Stimulated activated CD8-positive, alpha-beta memory T cell treated with anti-CD3 and anti-CD28 coated beads, Interleukin-7, amount 100 ng/mL, for 1 hour (primary cell): ENCODE data around the gene NT5C1B.
A peak's percentile ranks its signal among the peaks of the same experiment; 100 is the strongest.

Source experiments
- DNase-seq, 2 donors: peaks; one replicate each; pipeline ENCODE4 v3.0.0-alpha.2; 2020; ENCODE audit warnings: low read depth in 2 of 2

Gene NT5C1B

DNA sequence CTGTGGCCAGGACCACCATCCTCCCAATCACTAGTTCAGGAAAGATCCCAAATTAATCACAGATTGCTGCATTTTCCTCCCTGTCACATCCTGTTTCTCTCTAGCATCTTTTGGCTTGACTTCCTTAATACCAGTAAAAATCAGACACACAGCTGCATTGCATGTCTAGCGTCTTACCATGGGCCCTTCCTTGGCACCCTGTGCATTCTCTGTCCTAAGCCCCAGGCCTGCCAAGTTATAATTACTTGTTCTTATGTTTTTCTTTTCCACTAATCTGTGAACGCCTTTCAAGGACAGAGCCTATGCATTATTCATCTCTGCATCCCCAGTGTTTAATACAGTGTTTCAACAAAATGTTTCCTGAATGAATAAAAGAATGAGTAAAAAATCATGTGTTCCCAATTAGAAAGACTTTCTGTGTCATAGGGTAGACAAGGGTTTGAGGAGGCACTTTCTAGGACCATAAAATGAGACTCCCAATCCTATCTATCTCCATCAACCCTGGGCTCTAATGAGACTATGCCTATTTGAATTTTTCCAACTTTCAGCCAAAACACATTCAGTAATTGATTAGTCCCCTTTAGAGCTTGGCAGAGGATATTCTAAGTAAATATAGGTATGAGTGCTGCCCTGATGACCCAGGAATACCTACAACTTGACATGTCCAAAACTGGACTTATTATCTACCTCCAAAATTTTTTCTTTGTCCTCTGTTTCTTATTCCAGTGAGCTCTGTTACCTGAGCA is 10.3 kb upstream of the NT5C1B start:
- no peak for DNase-seq

DNA sequence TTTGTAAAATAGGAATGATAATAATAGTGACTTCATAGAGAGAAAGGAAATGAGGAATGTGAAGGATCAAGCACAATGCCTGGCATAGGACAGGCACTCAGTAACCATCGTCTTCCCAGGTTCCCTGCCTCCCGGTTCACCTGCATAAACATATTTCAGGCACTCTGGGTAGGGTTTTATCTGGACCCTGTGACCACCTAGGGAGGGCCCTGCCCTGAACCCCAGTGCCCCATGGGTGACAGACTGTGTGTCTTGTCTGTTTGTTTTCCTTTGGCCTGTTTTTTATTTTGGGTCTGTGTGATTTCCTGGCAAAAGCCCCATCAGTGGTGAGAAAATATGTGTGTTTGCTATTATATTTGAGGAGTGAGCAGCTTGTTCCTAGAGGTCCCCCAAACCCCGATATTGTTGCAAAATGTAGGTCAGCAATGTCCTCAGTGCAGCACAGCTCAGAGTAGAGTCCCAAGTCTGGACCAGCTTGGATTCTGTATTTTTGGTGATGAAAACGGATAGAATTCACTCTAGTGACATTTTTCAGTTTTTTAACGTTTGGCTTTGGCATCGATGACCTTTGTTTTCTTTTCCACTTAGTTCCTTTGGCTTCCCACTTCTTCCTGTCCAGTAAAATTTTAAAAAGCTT is 9.6 kb upstream of the NT5C1B start:
- no peak for DNase-seq

DNA sequence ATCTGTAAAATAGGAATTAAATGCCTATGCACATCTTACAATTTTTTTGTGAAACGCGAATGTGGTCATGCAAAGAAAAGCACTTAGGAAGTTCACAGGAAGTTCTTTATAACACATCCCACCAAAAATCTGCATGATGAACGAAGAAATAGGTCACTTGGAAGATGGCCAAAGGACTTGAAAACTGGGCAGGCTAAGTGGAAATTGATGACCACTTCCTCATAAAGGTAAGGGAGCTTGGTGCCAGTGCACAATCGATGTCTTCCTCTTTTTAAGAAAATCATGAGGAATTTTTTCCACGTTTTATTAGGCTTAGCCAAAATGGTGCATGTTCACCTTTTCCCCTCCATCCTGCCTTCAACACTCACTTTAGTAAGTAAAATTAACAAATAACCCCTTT is 8.2 kb upstream of the NT5C1B start:
- DNase-seq: no peak

DNA sequence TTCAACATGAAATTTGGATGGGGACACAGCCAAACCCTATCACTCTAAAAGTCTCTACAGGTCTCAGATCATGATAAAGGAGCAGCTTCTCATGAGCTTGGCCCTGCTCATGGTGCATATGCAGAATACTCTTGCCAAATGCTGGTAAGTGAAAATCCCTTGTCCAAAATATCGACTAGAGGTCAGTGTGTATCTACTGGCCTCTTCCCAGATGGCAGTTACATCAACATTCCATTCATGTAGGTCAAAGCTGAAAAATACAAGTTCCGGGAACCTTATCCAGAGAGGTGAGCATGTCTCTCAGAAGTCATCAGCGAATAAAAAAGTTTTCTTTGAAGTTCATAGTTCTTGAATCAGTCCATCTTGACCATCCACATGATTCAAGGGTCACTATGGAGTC is 7.6 kb upstream of the NT5C1B start:
- DNase-seq: no peak

DNA sequence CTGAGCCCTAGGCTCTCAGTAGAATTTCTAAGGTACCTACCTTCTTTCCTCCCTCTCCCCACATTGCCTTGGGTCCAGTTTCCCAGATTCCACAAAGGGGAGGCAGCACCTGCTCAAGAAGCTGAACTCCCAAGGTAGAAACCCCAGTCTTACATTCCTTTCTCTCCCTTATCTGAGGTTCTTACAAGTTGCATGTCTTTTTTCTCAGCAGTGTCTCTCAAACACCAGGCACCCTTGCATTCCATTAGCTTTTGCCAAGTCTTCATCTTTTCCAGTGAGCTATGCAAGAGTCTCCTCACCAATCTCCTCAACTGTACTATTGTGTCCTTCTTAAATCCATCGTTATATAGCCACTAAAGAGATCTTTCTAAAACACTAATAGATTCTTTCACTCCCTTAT is 4.1 kb upstream of the NT5C1B start:
- DNase-seq: no peak

DNA sequence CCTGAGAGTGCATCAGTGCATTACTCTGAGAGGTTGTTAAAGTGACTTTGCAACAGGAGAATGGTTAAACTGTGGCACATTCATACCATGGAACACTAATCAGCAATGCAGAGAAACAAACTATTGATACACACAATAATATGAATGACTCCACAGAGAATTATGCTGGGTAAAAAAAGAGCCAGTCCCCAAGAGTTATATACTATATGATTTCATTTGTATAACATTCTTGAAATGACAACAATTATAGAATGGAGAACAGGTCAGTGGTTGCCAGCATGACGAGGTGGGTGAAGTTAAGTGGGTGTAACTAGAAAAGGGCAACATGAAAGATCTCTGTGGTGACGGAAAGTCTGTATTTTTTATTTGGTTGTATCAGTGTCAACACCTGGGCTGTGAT is 3.0 kb upstream of the NT5C1B start:
- DNase-seq: no peak

DNA sequence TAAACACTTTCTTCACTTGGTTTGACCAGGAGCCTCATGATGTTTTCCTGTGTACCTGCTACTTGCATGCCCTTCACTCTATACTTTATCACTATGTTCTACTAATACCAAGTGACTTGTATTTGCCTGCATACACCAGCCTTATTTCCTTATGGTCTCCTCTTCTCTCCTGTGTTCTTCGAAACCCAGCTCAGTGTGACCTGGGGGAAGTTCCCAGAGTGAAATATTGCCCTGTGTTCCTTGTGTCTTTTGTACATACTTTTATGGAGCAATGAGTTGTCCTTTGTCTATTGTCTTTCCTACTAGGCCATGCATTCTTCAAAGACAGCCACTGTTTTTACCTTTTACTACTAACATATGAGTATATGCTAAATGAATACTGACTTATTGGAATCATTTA is 567 bp downstream of the NT5C1B start:
- no peak for DNase-seq

DNA sequence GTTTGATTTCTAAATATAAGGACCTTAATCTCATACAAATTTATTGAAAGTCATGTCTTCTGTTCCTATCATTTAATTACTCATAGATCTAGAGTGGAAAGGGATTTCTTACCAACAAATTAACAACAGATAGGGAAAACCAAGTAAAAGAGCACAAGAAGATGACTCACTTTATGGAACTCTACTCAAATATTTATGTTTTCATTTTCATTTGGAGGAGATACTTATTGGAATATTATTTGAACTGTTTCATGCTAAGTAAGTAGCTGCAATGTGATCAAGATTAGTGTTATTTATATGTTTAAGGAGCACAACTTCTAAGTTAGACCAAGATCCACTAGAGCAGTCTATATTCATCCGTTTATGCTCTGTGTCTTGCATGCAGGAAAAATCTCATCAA is 1.3 kb downstream of the NT5C1B start:
- no peak for DNase-seq

DNA sequence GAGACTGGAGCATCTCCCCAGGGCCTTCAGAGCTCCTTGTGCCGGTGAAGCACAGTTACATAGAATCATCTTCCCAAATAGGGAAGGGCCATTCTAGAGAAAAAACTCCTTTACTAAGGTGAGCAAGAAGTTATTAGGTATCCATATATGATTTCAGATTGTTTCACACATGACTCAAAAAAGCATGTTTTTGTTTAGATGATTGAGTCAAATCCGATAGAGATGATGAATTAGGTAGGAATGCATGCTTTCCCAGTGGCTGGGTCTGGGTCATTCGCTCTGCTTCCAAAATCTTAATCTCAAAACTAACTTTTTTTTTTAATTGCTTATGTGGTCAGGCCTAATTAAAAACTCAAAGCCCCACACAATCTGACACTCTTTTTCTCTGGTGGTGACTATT is 3.8 kb downstream of the NT5C1B start:
- DNase-seq: no peak

DNA sequence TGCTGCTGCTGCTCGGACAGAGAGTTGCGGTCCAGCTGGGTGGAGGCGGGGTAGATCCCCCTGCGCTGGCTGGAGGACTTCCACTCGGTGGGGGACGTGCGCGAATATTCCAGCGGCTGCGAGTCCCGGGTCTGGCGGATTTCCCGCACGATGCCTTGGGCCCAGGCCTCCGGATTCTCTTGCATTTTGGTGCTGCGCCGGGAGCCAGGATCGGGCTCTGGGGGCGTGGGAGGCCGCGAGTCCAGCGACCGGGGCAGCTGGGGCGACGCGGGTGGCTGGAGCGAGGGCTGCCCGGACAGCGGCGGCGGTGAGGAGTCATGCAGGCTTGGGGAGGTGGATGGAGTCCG is 4.8 kb downstream of the NT5C1B start:
- no peak for DNase-seq

DNA sequence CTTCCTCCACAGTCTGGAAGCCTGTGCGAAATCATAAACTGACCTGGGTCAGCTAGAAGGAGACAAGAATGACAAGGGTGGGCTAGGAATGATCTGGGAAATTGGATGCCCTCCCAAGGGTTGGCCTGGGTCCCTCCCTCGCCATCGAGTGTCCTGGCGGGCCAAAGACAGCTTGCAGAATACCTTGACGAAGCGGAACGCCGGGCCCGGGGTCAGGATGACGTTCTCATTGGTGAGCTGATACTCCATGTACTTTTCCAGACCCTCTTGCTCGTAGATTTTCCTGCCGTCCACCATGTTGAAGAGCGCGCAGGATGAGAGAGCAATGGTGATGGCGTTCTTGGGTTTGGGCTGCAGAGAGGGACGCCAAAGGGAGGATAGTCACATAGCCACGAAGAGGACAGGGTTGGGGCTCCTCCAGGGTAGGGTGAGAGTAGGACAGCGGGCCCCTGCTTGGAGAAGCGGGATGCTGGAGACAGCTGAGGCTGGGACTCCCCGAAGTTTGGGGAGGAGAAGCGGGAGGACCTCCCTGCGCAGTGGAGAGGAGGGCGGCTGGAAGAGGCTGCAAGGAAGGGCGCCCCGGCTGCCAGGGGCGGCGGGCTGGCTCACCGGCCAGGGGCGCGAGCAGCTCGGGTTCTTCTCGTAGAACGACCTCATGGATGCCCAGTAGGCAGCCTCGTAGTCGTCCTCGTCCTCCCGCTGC is 5.3 kb downstream of the NT5C1B start:
- no peak for DNase-seq

DNA sequence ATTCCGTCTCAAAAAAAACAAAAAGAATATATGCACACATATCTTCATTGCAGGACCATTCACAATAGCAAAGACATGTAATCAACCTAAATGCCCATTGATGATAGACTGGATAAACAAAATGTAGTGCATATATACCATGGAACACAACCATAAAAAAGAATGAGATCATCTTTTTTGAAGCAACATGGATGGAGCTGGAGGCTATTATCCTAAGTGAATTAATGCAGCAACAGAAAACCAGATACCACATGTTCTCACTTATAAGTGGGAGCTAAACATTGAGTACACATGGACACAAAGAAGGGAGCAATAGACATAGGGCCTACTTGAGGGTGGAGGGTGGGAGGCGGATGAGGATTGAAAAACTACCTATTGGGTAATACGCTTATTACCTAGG is 8.8 kb downstream of the NT5C1B start:
- no peak for DNase-seq

DNA sequence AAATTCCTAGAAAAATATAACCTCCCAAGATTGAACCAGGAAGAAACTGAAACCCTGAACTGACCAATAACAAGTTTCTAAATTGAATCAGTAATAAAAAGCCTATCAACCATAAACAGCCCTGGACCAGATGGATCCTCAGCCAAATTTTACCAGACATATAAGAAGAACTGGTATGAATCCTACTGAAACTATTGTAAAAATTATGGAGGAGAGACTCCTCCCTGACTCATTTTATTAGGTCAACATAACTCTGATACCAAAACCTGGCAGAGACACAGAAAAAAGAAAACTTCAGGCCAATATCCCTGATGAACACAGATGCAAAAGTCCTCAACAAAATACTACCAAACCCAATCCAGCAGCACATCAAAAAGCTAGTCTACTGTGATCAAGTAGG is 11.3 kb downstream of the NT5C1B start:
- no peak for DNase-seq

DNA sequence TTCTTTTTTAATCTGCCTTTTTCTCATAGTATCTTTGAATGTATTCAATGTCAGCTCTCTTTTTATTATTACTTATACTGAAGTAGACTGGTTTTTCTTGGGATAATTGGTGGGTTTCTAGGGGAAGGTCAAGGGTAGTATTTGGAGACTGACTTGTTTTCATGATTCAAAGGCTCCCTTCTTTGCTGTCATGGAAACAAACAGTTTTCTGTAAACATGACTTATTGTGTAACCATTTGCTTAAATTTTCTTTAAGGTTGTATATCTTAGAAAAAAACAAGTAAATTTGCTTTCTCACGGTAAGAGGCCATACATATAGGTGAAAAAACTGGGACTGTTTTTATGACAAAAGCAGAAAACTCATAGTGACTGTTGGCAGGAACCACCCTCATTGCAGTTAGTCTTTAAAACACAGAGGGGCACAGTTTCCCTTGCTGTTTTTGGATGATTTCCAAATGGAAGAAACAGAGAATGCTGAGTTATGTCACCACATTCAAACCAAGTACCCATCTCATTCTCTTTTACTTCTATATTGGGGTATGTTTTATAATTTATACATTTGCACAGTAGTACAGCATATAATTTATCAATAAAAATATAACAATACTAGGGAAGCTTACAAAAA is 23.1 kb downstream of the NT5C1B start:
- DNase-seq: no peak

DNA sequence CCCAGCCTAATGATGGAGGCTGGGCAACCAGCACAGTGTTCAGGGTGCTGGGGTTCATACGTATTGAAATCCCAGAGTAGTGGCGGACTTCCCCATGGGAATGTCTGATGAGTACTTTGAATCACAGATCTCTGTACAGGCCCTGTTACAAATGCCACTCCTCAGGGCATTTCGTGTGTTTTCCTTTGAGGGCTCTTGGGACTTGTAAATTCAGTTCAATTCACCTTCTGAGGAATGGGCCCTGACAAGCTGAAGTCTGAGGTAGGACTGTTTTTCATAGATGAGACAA is 28.6 kb downstream of the NT5C1B start:
- no peak for DNase-seq

DNA sequence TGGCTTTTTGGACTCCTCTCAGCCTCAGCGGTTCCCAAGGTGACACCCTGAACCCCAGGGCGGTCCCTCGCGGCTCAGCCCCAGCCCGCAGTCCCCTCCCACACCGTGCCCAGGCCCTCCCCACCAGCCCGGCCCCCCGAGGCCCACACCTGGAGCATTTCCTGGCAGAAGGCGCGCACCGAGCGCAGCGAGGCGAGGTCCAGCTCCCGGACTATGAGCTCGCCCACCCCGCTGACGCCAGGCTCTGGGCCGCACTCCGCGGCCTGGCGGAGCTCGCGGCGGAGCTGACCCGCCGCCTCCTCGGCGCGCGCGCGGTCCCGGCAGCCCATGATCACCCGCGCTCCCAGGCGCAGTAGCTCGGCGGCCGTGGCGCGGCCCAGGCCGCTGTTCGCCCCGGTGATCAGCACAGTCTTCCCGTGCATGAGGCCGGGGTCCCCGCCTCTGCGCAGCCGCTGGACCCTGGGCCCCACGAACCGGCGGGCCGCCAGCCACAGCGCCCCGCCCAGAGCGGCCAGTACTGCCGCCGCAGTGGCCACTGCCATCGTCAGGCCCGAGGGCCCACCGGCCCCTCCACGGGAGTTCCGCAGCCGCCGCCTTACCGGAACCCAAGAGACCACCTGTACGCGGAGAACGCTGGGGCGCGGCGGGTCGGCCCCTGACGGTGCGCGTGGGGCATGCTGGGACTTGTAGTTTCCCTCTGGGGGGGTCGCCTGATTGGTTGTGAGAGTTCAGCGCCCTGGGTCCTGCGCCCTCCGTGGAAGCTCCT is 29.2 kb downstream of the NT5C1B start, which contains the start of gene RDH14:
Gene RDH14 (minus strand): TSS at position 623 of the 766 bp plus-strand sequence. CDS start 81 bp downstream, at position 542.
- peak; percentile 83 to 84 for DNase-seq

DNA sequence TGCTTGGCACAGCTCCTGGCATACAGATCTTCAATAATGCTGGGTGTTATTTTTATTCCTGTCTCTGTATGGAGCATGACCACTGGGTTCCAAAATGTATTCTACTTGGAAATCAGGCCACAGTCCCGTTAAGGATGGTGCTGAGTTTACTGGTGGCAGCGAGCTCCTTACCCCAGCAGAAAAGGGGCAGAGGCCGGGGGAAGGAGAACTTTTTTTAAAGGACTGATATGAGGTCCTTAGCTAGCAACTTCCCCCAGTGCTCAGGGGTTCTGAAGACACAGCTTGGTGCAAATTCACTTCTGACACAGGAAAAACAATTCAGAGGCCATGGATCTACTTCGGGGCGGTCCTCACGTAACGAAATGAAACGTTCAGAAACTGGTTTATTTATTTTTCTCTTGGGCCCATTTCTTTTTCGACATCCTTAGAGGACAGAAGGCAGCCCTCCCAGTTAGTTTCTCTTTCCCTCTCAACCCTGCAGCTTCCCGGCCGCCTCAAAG is 29.8 kb downstream of the NT5C1B start:
- no peak for DNase-seq

DNA sequence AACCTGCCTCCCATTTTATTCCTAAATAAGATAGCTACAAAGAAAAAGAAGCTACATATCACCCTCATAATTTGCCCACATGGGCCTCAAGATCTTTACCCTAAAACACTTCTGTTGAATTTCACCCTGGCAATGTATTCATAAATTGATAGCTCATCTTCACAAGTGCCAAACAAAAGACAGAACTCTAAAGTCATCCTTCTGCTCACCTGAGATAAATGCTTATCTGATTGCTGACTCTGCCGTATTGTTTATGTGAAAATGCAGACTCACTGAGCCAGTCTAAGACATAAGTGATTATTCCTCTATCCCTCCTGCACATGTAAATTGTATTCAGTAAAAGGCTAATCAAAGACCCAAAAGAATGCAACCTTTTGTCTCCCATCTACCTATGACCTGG is 30.9 kb downstream of the NT5C1B start:
- no peak for DNase-seq

DNA sequence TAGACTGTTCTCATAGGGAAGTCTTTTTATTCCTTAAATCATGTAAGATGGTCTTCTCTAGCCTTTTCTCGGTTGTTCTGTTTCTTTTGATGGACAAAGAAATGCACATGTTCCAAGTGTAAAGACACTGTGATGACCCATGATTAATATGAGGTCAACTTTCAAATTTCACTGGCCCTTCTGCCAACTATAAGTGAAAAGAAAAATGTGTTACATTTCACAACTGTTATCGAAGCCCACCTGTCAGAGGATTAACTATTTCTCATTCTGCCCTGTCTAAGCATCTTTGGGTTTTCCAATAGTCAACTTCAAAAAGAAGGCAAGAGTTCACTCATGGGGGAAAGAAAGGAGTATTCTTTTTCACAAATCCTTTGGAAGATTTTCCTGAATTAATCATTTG is 32.2 kb downstream of the NT5C1B start:
- no peak for DNase-seq

DNA sequence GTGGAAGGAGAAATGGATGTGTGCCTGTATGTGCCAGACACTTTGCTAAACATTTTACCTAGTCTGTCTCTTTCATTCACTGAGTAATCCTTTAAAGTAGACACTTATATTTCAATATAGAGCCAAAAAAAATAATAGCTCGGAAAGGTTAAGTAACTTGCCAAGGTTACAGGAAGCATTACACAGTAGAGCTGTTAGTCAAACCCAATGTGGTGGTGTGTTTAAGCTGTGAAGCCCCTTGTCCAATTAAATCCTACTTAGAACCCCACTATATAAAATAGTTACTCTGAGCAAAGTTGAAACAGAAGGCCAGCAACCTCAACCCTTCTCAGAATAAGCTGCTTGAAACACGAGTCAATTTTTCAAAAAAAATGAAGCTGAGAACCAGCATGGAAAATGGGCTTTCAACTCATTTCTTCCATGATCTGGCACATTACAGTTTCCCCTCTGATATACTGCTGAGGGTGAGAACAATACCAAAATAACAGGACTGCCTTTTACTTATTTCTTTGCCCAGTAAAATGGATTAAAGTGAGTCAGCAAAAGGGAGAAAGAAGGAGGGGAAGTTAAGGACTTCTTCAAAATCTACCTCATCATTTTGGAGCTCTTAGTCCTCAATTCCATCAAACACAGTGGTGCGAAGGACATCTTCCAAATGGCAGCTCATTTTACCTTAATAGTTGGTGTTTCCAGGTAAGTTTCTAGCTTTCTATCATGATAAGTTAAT is 36.9 kb downstream of the NT5C1B start:
- no peak for DNase-seq

DNA sequence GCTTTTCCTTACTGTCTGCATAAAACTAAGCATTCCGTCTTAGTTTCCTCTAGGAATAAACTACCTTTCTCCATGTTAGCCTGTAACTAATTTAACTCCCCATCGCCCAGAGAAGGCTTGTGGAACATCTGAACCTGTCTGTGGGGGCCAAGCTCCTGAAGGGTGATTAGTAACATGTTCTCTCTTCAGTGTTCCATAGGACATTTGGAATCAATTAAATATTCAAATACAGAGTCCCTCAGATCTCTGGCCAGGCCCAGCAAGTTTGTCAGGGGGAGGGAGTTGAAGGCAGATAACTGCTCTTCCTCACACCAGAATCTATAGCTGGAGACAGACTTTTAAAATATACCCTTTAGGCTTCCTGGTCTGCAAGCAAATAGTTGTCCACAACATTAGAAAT is 37.7 kb downstream of the NT5C1B start:
- no peak for DNase-seq
